ENCODE results near the gene ACTR6.

Gene ACTR6

DNA sequence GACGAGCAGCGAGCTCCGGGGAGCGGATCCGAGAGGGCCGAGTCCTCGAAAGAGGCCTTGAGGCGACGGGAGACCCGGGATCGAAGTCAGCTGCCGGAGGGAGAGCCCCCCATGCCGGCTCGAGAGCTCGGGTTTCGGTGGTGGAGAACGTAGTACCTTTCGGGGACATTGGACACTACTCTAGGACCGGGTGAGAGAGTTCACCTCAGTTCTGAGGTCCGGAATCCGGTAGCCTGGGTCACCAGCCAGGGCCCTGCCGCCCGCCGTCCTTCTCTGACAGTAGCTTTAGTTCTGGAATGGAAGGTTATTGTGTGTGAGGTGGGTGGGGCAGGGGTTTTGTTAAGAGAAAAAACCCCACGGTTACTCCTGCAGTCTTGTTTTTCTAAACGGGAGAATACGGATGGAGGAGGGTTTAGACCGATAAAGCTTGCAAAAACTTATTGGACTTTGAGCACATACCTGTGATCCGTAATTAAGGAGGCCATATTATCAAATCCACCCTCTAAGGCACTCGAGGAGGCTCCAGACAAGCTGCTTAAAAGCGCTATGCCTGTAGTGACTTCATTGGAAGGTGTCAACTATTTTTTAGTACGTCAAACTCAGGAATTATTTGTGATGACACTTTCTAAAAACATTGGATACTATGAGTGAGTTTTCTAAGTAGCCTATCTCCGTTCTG lies 67.1 kb downstream of the ACTR6 start:
- DNase-seq = peak in 1 of 5 experiments; percentile 42

DNA sequence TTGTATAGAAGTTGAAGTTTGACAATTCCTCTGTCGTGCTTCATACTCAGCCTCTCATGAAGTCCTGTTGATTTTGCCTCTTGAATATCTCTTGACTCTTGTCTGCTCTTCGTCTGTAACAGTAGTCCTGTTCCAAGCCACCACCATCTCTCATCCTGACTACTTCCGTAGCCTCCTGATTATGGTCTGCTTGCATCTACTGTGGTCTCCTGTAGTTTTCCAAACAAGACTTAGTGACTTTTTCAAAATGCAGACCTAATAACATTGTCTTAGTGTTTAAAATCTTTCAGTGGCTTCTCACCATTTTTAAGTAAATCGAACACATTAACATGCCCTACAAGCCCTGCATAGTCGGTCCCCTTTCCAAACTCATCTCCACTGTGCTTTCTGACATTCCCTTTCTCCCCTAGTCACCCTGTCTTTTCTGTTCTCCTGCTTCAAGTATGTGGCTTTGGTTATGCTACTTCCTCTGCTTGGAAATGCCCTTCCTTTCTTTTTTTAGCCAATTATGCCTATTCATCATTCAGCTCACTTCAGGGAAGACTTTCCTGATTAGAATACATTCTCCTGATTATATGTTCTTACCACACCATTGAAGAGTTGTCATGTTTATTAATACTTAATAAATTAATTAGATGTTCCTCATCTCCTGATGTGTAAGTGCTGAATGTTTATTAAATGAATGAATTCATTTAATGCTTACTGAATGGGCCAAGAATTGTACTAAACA lies 68.4 kb downstream of the ACTR6 start:
- no peak for DNase-seq

DNA sequence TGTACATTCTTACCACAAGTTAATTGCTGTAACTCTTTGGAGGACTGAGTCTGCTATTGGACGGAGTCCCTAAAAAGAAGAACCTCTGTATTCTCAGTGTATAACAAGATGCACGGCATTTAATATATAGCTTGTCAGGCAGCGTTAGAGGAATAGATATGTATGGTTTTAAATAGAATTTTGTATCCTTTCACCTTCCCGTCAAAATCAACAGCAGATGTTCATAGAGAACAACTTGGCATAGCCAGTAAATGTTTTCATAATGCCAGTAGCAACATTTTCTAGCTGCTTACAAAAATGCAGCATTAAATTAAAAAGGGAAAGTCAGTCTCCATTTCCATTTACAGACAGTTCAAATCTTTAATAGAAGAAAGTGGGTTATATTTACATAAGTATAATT lies 73.2 kb downstream of the ACTR6 start:
- no peak for DNase-seq
